ENCODE data around the gene FBXL16.

DNA sequence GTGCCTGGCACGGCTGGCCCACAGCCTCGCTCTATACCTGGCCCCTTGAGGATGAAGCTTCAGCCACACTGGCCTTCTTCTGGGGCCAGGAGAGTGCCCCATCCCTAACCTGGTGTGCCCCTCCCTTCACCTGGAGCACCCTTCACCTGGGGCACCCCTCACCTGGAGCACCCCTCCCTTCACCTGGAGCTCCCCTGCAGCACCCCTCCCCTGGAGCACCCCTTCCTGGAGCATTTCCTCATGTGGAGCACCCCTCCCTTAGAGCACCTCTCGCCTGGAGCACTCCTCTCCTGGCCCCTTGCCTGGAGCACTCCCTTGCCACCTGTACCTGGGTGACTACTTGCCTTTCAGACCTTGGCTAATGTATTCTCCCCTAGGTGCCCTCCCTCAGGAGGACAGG lies 2.4 kb upstream of the FBXL16 start:
- TF ChIP-seq POLR2A (IDR thresholded peaks at IDR 0.05; ENCODE audit: low read depth, low read length) (no peak), POLR2AphosphoS5 (IDR thresholded peaks at IDR 0.05; ENCODE audit: low read depth, low read length) (no peak), TAF1 (IDR thresholded peaks at IDR 0.05; ENCODE audit: borderline replicate concordance, low read depth, low read length) (no peak)
